ENCODE data around the gene ATF1. TPM values are rescaled to one million over a fixed set of nuclear protein-coding genes. Genes with fewer than 3 reads are reported as not detected.

The ATF1 gene
- total RNA-seq, result 10 to 100 TPM; 20.1 to 36.8 (median 23.1) TPM
- total RNA-seq (2013), result 58.5 TPM

DNA sequence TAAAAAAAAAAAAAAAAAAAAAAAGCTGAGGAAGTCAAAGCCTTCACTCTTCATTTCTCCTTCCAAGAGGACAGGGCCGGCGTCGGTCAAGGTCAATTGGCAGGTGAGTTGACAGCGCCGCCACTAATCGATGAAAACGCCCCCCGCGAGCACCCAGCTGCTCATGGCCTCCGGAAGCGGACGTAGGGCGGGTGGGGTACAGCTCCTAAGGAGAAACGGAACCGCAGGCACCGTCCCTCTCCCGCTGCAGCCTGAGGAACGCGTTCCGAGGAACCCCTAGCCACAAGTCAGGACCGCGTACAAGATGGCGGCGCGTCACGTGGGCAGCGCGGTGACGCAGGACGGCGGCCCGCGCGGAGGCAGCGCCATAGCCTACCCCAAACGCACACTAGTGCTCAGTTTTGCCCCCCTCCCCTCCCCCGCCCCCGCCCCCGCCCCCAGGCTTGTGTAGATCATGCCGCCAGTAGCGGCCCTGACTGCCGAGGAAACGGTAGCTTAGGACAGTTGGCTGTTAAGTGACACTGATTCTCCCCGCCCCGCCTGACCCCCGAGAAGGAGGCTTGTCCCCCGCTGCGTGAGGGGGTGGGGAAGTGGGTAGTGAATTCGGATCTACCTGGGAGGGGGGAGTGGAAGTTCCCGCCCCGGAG is at the start of gene ATF1:
Gene ATF1, plus strand, starts transcription at position 463 of the 647 bp plus-strand sequence. CDS start 16,045 bp downstream, outside the sequence.
- Mint-ChIP-seq H3K9me3 (no peaks in the 10 kb centered on the region), H3K27ac (peak within 1 kb of the TSS; percentile 91 to 93), H3K27me3 (ENCODE audit: low read depth in 2 of 2) (no peaks in the 10 kb centered on the region), H3K36me3 (no peaks in the 10 kb centered on the region), H3K4me3 (peak within 1 kb of the TSS; percentile 97), H3K4me1 (peaks cover 26 to 37% of the 10 kb centered on the region in 2 donors)
- Histone ChIP-seq H3K9me3 (ENCODE audit: control insufficient read depth, insufficient read depth, low read length) (no peaks in the 10 kb centered on the region), H3K4me1 (ENCODE audit: control insufficient read depth, insufficient read depth, low read length) (peaks cover 17% of the 10 kb centered on the region), H3K27me3 (ENCODE audit: control insufficient read depth, insufficient read depth, low read length) (no peaks in the 10 kb centered on the region), H3K27ac (ENCODE audit: low read length) (peak within 1 kb of the TSS; percentile 96), H3K4me3 (ENCODE audit: low read length) (peak within 1 kb of the TSS; percentile 92), H3K36me3 (ENCODE audit: control insufficient read depth, insufficient read depth, low read length) (no peaks in the 10 kb centered on the region)
- 0% methylated on average over 43 of the region's 51 CpGs for WGBS (ENCODE audit: insufficient coverage)
- no peak for TF ChIP-seq CTCF (IDR thresholded peaks at IDR 0.05)
- peak; percentile 91 to 95 for DNase-seq
- ATAC-seq, result peak; percentile 75 to 91 (median 82)
- intact Hi-C loops (cut with micrococcal nuclease), result loop anchor here (1.0 kb wide), 1 partner anchor 263 kb away; the partner anchor contains the start of gene SLC11A2

DNA sequence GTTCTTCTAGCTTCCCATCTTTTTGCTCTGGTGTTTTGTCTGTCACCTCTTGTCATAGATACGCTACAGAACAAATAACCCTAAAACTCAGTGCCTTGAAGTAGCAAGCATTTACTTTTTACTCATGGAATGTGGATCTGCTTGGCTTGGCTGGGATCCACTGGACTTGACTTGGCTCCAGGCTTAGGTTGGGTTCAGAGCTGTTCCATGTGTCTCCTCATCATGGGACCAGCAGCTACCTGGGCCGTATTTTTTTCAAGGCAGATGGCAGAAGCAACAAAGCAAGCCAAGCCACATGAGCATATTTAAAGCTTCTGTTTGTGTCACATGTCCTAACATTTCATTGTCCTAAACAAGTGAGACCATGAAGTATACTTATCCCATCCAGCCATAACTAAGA is 48.7 kb upstream of the ATF1 start:
- H3K4me1 Mint-ChIP-seq, result no peaks in the 10 kb centered on the region
- no peak overlapping the region for H3K4me3 ChIP-seq (ENCODE audit: low read length)
- DNase-seq (no peak), ATAC-seq (no peak)
- H3K27me3 Mint-ChIP-seq (ENCODE audit: low read depth in 2 of 2), result no peaks in the 10 kb centered on the region
- H3K9me3 ChIP-seq (ENCODE audit: control insufficient read depth, insufficient read depth, low read length), result no peaks in the 10 kb centered on the region
- intact Hi-C loops (cut with micrococcal nuclease), result no loop called here
- H3K27me3 ChIP-seq (ENCODE audit: control insufficient read depth, insufficient read depth, low read length), result no peaks in the 10 kb centered on the region
- no peak overlapping the region for H3K4me3 Mint-ChIP-seq
- H3K9me3 Mint-ChIP-seq, result no peaks in the 10 kb centered on the region
- H3K27ac Mint-ChIP-seq, result no peak overlapping the region
- peaks cover 38% of the 10 kb centered on the region for H3K36me3 ChIP-seq (ENCODE audit: control insufficient read depth, insufficient read depth, low read length)
- WGBS (ENCODE audit: insufficient coverage), result 98% methylated on average over 2 of the region's 2 CpGs
- no peak for TF ChIP-seq CTCF (IDR thresholded peaks at IDR 0.05)
- peaks cover 7% of the 10 kb centered on the region for H3K36me3 Mint-ChIP-seq
- H3K4me1 ChIP-seq (ENCODE audit: control insufficient read depth, insufficient read depth, low read length), result no peaks in the 10 kb centered on the region
- no peak overlapping the region for H3K27ac ChIP-seq (ENCODE audit: low read length)

DNA sequence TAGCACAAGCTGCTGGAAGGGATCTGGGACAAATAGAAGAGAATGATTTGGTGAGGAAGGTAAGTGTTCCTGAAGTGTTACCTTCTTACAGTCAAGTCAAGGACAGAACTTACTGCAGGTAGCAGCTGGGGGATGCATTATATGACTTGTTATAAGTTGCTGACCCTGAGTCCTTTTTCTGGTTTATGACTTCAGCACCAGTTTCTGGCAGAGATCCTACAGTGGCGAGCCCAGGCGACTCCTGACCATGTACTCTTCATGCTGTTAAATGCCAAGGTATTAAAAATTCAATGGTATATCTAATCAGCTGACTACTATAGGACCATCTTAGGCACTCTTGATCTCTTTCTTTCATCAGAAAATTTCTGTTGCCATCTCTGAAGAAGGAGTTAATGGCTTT is 45.1 kb upstream of the ATF1 start:
- intact Hi-C loops (cut with micrococcal nuclease), result no loop called here
- H3K9me3 Mint-ChIP-seq, result no peaks in the 10 kb centered on the region
- H3K4me1 ChIP-seq (ENCODE audit: control insufficient read depth, insufficient read depth, low read length), result no peaks in the 10 kb centered on the region
- no peak overlapping the region for H3K4me3 ChIP-seq (ENCODE audit: low read length)
- H3K4me1 Mint-ChIP-seq, result peaks cover 0 to 6% of the 10 kb centered on the region in 2 donors
- H3K36me3 ChIP-seq (ENCODE audit: control insufficient read depth, insufficient read depth, low read length), result peaks cover 61% of the 10 kb centered on the region
- no peak overlapping the region for H3K4me3 Mint-ChIP-seq
- DNase-seq (no peak), ATAC-seq (no peak)
- 95% methylated on average over 2 of the region's 2 CpGs for WGBS (ENCODE audit: insufficient coverage)
- no peak overlapping the region for H3K27ac Mint-ChIP-seq
- no peaks in the 10 kb centered on the region for H3K9me3 ChIP-seq (ENCODE audit: control insufficient read depth, insufficient read depth, low read length)
- peaks cover 17% of the 10 kb centered on the region for H3K36me3 Mint-ChIP-seq
- H3K27me3 Mint-ChIP-seq (ENCODE audit: low read depth in 2 of 2), result no peaks in the 10 kb centered on the region
- H3K27me3 ChIP-seq (ENCODE audit: control insufficient read depth, insufficient read depth, low read length), result no peaks in the 10 kb centered on the region
- TF ChIP-seq CTCF (IDR thresholded peaks at IDR 0.05), result no peak
- H3K27ac ChIP-seq (ENCODE audit: low read length), result no peak overlapping the region

GRCh38 chr12:50720085-50720484 is 43.8 kb upstream of the ATF1 start:
- Histone ChIP-seq H3K9me3 (ENCODE audit: control insufficient read depth, insufficient read depth, low read length) (no peaks in the 10 kb centered on the region), H3K4me1 (ENCODE audit: control insufficient read depth, insufficient read depth, low read length) (no peaks in the 10 kb centered on the region), H3K36me3 (ENCODE audit: control insufficient read depth, insufficient read depth, low read length) (peaks cover 60% of the 10 kb centered on the region), H3K27ac (ENCODE audit: low read length) (no peak overlapping the region), H3K27me3 (ENCODE audit: control insufficient read depth, insufficient read depth, low read length) (no peaks in the 10 kb centered on the region), H3K4me3 (ENCODE audit: low read length) (no peak overlapping the region)
- 98% methylated on average over 3 of the region's 3 CpGs for WGBS (ENCODE audit: insufficient coverage)
- H3K4me3 Mint-ChIP-seq, result no peak overlapping the region
- no peak for ATAC-seq
- peaks cover 17% of the 10 kb centered on the region for H3K36me3 Mint-ChIP-seq
- no peak for TF ChIP-seq CTCF (IDR thresholded peaks at IDR 0.05)
- no peak for DNase-seq
- intact Hi-C loops (cut with micrococcal nuclease), result no loop called here
- no peaks in the 10 kb centered on the region for H3K27me3 Mint-ChIP-seq (ENCODE audit: low read depth in 2 of 2)
- H3K9me3 Mint-ChIP-seq, result no peaks in the 10 kb centered on the region
- peaks cover 0 to 6% of the 10 kb centered on the region in 2 donors for H3K4me1 Mint-ChIP-seq
- no peak overlapping the region for H3K27ac Mint-ChIP-seq
